GM08714 (cell line): ENCODE data around the gene PDGFRB.

Source experiments
- H3K4me3 ChIP-seq: fragments of 200-500 bp; sonication (Bioruptor generic); 2 replicates; pipeline ENCODE4 v1.5.1; 2014; ENCODE audit warnings: mild to moderate bottlenecking, low read length, inconsistent platforms
- ZNF274 ChIP-seq: IDR thresholded peaks from 2 replicates; pipeline ENCODE4 v1.6.1; 2012; ENCODE audit warnings: mild to moderate bottlenecking, low read depth, low read length

PDGFRB gene

DNA sequence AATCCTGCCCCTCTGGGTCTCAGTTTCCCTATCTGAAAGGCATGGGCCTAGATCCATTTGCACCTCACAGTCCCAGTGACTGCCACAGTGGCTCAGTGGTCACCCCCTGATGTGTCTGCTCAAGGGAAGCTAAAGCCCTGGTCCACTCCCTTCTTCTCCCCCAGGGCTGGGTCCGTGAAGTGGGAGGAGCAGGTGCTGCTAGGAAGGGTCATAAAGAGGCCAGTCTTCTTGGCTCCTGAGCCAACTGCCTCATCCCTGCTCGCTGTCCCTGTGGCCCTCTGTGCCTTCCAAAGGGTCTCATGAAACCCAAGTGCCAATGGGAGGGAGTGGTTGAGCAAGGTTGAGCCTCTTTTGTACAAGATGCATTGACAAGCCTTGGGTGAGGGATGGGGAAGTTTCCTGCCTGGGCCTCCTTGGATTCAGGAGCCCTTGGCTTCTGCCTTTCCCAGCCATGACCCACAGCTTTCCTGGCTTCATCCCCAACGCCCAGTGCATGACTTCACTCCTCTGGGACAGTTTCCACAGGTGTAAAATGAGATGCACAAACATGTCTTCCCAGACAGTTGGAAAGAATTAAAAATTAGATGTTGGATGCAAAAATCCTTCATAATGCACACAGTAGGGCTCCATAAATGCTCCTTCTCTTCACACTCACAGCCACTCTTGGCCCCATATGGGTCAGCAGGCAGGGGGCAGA lies 32.6 kb upstream of the PDGFRB start:
- H3K4me3 ChIP-seq = no peak overlapping the region
- no peak for TF ChIP-seq ZNF274

DNA sequence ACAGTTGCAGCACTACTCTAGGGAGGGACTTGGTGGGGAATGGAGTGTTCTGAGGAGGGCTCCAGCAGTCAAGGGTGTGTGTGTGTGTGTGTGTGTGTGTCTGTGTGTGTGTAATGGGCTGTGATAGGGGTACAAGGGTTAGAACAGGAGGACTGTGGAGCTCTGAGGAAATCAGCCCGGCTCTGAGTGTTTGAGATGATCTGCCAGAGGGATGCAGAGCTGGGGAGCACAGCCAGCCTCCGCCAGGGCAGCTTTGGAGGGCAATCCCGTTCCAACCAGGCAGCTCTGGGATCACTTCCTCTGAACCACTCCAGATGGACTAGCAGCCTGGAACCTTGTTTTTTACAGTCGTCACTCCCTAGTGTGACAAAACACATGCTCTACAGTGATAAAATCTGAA lies 31.3 kb upstream of the PDGFRB start:
- TF ChIP-seq ZNF274 = no peak
- no peak overlapping the region for H3K4me3 ChIP-seq

DNA sequence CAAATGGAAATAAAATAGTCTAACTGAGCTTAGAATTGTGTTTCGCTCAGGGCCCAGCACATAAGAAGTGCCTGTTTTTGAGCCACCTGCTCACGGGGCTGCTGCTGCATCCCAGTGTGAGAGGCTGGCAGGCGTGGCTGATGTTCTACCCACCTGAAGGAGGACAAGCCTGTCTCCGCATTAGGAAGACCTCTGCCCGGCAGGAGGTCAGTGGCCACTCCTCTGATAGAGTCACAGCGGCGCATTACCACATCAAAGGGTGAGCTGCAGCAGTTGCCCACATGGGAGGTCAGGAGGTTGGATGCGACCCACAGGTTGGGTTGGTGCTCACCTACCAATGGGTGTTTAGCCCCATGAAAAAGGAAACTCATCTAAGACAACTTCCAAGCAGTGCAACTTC lies 30.5 kb upstream of the PDGFRB start:
- no peak for TF ChIP-seq ZNF274
- no peak overlapping the region for H3K4me3 ChIP-seq

DNA sequence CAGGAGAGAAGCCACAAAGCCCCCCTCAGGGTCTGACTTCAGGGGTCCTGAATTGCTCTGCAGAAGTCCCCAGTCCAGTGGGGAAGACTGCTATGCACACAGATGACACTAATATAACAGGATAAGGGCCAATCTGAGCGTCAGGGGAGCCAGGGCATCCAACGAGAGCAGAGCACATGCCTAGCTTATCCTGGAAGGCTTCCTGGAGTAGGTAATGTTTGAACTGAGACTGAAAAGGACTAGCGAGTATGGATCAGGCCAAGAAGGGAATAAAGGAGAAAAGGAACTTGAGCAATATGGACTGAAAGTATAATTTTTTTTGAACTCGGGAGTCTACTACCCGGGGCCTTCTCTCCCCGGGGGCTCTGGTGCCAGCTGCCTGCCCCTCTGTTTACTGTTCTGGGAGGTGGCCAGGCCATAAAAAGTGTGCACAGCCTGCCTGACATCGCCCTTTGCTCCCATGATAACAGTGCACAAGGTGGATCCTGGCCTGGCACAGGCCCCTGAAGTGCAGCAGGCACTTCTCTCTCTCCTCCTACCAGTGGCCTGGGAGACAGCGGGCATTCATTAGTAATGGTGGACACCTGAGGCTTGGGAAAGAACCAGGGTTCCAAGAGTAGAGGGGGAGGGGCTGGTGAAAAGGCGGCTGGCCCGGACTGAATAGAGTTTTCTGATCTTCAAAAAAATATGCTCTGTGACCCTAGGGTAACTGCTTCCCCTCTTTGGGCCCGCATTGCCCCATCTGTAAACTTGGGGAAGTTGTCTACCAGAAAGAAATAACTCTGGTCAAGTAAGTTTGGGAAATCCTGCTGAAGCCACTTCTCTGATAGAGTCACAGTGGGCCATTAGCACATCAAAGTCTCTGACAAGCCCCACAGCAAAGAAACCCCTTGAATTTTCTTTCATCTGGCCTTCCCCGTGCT lies 29.6 kb upstream of the PDGFRB start:
- H3K4me3 ChIP-seq = no peak overlapping the region
- no peak for TF ChIP-seq ZNF274

DNA sequence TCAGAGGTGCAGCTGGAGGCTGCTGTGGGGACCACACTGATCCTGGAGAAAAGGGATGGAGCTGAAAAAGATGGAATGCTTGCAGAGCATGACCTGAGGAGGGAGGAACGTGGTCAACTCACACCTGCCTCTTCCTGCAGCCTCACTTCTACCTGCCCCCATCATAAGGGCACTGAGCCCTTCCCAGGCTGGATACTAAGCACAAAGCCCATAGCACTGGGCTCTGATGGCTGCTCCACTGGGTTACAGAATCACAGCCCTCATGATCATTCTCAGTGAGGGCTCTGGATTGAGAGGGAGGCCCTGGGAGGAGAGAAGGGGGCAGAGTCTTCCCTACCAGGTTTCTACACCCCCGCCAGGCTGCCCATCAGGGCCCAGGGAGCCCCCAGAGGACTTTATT lies 28.4 kb upstream of the PDGFRB start:
- H3K4me3 ChIP-seq = no peak overlapping the region
- TF ChIP-seq ZNF274 = no peak

DNA sequence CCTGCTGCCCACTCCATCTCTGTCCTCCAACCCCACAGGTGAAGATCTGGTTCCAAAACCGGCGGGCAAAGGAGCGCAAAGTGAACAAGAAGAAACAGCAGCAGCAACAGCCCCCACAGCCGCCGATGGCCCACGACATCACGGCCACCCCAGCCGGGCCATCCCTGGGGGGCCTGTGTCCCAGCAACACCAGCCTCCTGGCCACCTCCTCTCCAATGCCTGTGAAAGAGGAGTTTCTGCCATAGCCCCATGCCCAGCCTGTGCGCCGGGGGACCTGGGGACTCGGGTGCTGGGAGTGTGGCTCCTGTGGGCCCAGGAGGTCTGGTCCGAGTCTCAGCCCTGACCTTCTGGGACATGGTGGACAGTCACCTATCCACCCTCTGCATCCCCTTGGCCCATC lies 27.8 kb upstream of the PDGFRB start:
- no peak overlapping the region for H3K4me3 ChIP-seq
- TF ChIP-seq ZNF274 = no peak

DNA sequence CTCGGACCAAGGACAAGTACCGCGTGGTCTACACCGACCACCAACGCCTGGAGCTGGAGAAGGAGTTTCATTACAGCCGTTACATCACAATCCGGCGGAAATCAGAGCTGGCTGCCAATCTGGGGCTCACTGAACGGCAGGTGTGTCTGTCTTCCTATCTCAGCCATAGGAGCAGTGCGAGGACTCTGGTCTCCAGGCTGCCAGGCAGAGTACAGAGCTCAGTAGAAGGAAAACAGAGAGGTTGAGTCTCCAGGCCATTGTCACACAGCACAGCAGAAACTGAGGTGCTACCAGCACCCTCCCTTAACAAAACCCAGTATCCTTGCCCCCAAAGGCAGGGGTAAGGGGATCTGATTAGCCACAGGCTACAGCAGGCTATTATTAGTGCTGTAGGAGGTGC lies 27.1 kb upstream of the PDGFRB start:
- TF ChIP-seq ZNF274 = no peak
- H3K4me3 ChIP-seq = no peak overlapping the region

DNA sequence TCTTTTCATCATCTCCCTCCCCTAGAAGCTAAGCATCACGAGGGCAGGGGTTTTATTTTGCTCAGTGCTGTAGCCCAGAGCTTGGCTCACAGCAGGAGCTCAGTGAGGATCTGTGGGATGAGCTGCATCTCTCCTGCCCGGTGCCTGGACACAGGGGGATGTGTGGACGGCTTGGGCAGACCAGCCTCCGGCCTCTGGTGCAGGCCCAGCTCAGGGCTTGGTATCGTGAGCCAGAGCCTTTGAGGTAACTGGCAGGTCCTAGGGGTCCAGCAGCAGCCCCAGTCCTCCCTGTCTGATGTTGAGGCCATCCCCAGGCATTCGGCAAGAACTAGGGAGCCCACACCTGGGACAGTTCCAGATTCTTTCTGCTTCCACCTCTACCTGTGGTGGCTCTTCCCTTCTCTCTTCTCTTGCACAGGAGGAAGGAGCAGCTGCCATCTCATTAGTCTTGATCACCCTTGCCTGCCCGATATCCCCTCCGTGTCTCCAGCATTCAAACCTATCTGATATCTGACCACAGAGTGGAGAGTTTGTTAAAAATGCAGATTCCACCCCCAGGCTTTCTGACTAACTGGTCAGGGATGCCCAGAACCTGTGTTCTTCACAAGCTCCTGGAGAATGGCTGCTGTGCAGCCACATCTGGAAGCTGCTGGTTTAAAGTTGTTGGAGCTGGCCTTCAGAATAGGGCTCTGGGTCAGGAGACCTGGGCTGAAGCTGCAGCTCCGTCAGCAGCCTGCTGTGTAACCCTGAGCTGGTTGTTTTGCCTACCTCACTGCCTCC lies 26.3 kb upstream of the PDGFRB start:
- no peak for TF ChIP-seq ZNF274
- H3K4me3 ChIP-seq = no peak overlapping the region

DNA sequence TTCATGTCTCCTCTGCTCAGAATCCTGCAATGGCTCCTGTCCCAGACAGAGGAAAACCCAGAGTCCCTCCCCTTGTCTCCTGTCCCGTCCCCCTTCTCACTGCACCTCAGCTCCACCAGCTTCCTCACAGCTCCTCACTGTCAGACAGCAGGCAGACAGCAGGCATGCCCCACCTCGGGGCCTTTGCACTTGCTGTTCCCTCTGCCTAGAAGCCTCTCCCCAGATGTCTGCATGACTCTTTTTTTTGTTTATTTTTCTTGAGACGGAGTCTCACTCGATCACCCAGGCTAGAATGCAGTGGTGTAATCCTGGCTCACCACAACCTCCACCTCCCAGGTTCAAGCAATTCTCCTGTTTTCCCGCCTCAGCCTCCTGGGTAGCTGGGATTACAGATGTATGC lies 25.4 kb upstream of the PDGFRB start:
- no peak overlapping the region for H3K4me3 ChIP-seq
- no peak for TF ChIP-seq ZNF274

DNA sequence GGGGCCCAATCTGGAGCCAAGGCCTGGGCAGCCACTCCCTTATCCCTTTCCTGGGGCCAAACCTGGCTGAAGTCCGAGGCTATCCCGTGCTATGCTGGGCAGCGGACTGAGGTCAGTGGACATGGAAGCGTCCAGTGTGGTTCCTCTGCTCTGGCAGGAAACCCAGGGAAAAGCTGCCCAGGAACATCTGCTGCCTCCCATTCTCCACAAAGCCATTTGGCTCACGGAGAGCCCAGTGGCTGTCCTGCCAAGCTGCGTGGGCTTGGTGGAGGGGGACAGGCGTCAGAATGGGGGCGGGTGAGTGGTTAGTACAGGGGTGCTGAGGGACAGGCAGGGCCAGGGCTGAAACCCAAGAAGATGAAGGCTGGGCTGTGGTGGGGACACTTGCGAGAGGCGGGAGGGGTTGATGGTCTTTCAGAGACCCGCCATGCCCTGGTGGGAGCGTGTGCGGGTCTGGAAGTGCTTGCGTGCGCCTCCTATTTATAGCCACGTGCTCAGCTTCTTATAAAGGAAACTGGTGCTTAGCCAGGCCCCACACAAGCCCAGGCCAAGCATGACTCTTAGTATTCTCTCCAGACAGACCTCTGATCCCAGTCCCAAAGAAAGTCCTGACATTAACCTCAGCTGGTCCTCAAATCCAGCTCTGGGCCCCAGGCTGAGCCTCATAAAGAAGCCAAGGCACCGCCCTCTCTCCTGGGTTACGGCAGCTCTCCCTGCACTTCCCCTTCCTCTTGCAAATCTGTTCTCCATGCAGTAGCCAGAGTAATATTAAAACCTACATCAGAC lies 24.8 kb upstream of the PDGFRB start:
- H3K4me3 ChIP-seq = no peak overlapping the region
- TF ChIP-seq ZNF274 = no peak

DNA sequence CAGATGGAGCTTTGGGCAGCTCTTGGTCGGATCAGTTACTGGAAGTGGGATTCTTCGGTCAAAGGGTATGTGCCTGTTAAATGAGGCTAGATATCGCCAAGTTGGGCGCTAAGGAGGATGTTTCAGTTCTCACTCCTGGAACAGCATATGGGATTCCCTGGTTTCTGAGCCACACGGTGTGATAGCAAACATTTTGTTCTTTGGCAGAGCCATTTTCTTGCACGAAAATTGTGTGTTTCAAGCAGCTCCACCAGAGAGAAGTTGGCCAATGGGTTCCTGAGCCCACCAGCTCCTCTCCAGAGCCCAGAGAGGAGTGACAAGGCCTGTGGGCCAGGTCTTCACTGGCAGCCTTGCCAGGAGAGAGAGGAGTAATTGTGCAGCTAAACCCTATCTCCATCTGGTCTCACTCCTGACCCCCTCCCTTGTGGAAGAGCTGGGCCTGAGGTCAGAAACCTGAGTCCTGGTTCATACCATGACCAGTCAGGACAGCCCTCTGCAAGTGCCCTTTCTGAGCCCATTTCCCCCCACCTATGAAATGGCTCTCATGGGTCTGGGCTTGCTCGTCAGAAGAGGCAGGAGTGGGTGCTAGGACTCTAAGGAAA lies 23.5 kb upstream of the PDGFRB start:
- no peak for TF ChIP-seq ZNF274
- no peak overlapping the region for H3K4me3 ChIP-seq

DNA sequence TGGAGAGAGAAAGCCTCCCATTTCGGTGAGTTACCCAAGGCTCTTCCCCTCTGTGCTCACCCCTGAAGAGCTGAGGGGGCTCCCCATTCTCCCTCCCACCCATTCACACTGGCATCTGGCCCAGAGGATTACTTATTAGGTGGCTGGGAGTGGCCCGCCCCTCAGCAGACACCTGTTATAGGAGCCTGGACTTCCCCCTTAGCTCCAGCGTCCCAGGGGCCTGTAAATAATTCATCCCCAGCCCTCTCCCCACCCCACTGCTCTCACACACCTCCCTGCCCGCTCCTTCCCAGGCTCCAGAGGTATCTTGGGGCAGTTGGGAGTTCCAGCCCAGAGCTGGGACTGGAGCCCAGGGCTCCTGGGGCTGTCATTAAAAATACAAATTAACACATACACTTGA lies 22.6 kb upstream of the PDGFRB start:
- no peak overlapping the region for H3K4me3 ChIP-seq
- TF ChIP-seq ZNF274 = no peak

DNA sequence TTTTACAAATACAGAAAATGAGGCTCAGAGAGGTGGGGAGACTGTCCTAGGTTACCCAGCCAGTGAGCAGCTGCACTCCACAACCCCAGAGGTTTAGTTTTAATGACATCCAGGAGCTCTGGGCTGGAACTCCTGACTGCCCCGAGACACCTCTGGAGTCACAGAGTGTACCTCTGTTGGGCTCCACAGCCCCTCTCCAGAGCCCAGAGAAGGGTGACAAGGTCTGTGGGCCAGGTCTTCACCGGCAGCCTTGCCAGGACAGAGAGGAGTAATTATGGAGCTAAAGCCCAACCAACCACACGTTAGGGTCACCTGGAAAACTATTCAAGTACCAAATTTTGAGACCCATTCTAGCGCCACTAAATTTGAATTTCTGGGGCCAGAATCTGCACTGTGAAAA lies 22.1 kb upstream of the PDGFRB start:
- no peak for TF ChIP-seq ZNF274
- no peak overlapping the region for H3K4me3 ChIP-seq

DNA sequence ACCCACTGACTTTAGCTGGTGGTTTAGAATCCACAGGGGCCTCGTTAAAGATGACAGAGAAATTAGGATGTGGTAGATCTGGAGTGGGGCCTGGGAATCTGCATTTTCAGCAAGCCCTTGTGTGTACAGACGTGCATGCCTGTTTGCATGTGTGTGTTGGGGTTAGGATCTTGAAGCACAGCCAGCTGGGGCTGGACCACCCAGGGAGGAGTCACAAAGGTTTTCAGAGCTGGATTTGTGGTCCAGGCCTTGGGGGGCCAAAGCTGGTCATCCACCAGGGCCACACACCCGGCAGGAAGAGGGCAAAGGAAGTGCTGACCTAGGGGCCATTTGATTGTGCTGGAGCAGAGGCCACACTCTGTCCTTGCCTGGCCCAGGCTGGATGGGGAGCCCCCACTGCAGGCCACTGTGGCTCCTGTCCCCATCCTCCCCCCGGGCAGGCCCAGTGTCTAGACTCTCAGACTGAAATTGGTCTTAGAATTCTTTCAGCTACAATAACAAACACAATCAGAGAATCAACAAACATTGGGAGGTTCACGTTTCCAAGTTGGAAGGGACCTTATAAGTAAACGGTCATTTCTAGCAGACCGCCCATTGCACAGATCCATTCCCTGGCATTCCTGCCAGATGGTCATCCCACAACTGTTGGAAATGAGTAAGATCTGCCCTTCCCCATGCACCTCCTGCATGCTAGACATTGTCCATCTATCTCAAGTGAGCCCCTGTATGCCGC lies 21.3 kb upstream of the PDGFRB start:
- no peak for TF ChIP-seq ZNF274
- H3K4me3 ChIP-seq = no peak overlapping the region
